ENCODE results near the gene GUCY2D. TPM values are rescaled to one million over a fixed set of nuclear protein-coding genes. Genes with fewer than 3 reads are reported as not detected.
A peak's percentile ranks its signal among the peaks of the same experiment; 100 is the strongest.

The GUCY2D gene
- polyA plus RNA-seq, 1 donor (not counting 4 experiments of a cell fraction or from before 2014, with no cell fraction given), result 0.25 TPM

DNA sequence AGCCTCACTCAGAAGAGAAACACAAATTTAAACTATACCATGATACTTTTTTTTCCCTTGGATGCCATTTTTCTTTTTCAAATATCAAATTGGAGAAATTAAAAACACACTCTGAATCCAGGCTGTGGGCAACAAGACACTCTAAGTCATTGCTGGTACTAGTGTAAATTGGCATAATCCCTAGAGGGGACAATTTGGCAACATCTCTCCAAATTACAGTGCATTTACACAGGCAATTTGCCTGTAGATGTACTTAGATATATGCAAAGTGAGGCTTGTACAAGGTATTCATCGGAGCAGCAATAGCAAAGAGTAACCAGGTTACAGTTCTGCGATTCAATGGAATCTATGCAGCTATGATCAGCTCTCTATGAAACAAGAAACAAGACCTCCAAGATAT is 6.7 kb upstream of the GUCY2D start:
- H3K9me3 ChIP-seq (ENCODE audit: control insufficient read depth, low read depth, low read length), result no peaks in the 10 kb centered on the region
- no peak overlapping the region for H3K27ac ChIP-seq (ENCODE audit: control insufficient read depth, insufficient read depth, low read length)
- no peaks in the 10 kb centered on the region for H3K79me2 ChIP-seq (ENCODE audit: control insufficient read depth, insufficient read depth, low read length)
- H3K36me3 ChIP-seq (ENCODE audit: control insufficient read depth in 2 of 2, extremely low read depth in 1 of 2, insufficient read depth in 2 of 2, low read length in 2 of 2), result no peaks in the 10 kb centered on the region
- no peak overlapping the region for H3K4me3 ChIP-seq (ENCODE audit: control insufficient read depth in 2 of 3, extremely low read depth in 1 of 3, insufficient read depth in 2 of 3, low read depth in 1 of 3, low read length in 3 of 3)
- dilution Hi-C loops (cut with MboI; ENCODE audit: extremely low pct_ligation_motif_present, low sequenced_read_pairs), result no loop called here
- H3K4me2 ChIP-seq (ENCODE audit: control insufficient read depth, extremely low read depth, insufficient read depth, low read depth, low read length), result no peak overlapping the region
- H2AFZ ChIP-seq (ENCODE audit: control insufficient read depth, low read length), result no peak overlapping the region
- DNase-seq (ENCODE audit: low read depth, low spot score) (no peak), FAIRE-seq (no peak)
- peaks cover 11% of the 10 kb centered on the region for H3K4me1 ChIP-seq (ENCODE audit: control insufficient read depth, extremely low read depth, insufficient read depth, low read length)
- TF ChIP-seq EZH2 (IDR thresholded peaks at IDR 0.05; ENCODE audit: low read length), result no peak
- peaks cover 4% of the 10 kb centered on the region for H3K27me3 ChIP-seq (ENCODE audit: control insufficient read depth, extremely low read depth, insufficient read depth, low read length)
- no peak overlapping the region for H3K9ac ChIP-seq (ENCODE audit: control insufficient read depth, extremely low read depth, insufficient read depth, low read length)
- no peaks in the 10 kb centered on the region for H3K9me1 ChIP-seq (ENCODE audit: control insufficient read depth, extremely low read depth, insufficient read depth, low read length)
- no peaks in the 10 kb centered on the region for H4K20me1 ChIP-seq (ENCODE audit: control insufficient read depth, extremely low read depth, insufficient read depth, low read length)

- Histone ChIP-seq H3K4me1 (ENCODE audit: control insufficient read depth, extremely low read depth, insufficient read depth, low read length) (peaks cover 11% of the 10 kb centered on the region), H3K36me3 (ENCODE audit: control insufficient read depth in 2 of 2, extremely low read depth in 1 of 2, insufficient read depth in 2 of 2, low read length in 2 of 2) (no peaks in the 10 kb centered on the region), H3K4me3 (ENCODE audit: control insufficient read depth in 2 of 3, extremely low read depth in 1 of 3, insufficient read depth in 2 of 3, low read depth in 1 of 3, low read length in 3 of 3) (no peak overlapping the region), H2AFZ (ENCODE audit: control insufficient read depth, low read length) (no peak overlapping the region), H3K9ac (ENCODE audit: control insufficient read depth, extremely low read depth, insufficient read depth, low read length) (no peak overlapping the region), H3K9me1 (ENCODE audit: control insufficient read depth, extremely low read depth, insufficient read depth, low read length) (no peaks in the 10 kb centered on the region), H4K20me1 (ENCODE audit: control insufficient read depth, extremely low read depth, insufficient read depth, low read length) (no peaks in the 10 kb centered on the region), H3K27me3 (ENCODE audit: control insufficient read depth, extremely low read depth, insufficient read depth, low read length) (peaks cover 13% of the 10 kb centered on the region), H3K27ac (ENCODE audit: control insufficient read depth, insufficient read depth, low read length) (no peak overlapping the region), H3K4me2 (ENCODE audit: control insufficient read depth, extremely low read depth, insufficient read depth, low read depth, low read length) (peak overlapping the region; percentile 34), H3K79me2 (ENCODE audit: control insufficient read depth, insufficient read depth, low read length) (no peaks in the 10 kb centered on the region), H3K9me3 (ENCODE audit: control insufficient read depth, low read depth, low read length) (no peaks in the 10 kb centered on the region)
- dilution Hi-C loops (cut with MboI; ENCODE audit: extremely low pct_ligation_motif_present, low sequenced_read_pairs), result no loop called here
- TF ChIP-seq EZH2 (IDR thresholded peaks at IDR 0.05; ENCODE audit: low read length), result no peak
- TF ChIP-seq, protein P1, sequence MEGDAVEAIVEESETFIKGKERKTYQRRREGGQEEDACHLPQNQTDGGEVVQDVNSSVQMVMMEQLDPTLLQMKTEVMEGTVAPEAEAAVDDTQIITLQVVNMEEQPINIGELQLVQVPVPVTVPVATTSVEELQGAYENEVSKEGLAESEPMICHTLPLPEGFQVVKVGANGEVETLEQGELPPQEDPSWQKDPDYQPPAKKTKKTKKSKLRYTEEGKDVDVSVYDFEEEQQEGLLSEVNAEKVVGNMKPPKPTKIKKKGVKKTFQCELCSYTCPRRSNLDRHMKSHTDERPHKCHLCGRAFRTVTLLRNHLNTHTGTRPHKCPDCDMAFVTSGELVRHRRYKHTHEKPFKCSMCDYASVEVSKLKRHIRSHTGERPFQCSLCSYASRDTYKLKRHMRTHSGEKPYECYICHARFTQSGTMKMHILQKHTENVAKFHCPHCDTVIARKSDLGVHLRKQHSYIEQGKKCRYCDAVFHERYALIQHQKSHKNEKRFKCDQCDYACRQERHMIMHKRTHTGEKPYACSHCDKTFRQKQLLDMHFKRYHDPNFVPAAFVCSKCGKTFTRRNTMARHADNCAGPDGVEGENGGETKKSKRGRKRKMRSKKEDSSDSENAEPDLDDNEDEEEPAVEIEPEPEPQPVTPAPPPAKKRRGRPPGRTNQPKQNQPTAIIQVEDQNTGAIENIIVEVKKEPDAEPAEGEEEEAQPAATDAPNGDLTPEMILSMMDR (optimal IDR thresholded peaks at IDR 0.05 in 1 of 3, IDR thresholded peaks at IDR 0.05 in 1 of 3, conservative IDR thresholded peaks at IDR 0.05 in 1 of 3; ENCODE audit: extremely low read depth in 1 of 3, insufficient read depth in 2 of 3, low read length in 3 of 3), result peak; percentile 54 to 59 (median 56)
- FAIRE-seq (peak; percentile 70), DNase-seq (ENCODE audit: low read depth, low spot score) (no peak)
Measured at GRCh38 chr17:7997186-7997585, 5.2 kb upstream of the GUCY2D start.

Data from keratinocyte (primary cell).